Measurements from ENCODE around the gene HSPA1A. TPM values are rescaled to one million over a fixed set of nuclear protein-coding genes. Genes with fewer than 3 reads are reported as not detected.

The HSPA1A gene
- total RNA-seq, 1 experiment from 2014 or later, result 51.2 TPM

GRCh38 chr6:31864818-31865204 is 49.5 kb downstream of the HSPA1A start:
- H3K36me3 Mint-ChIP-seq (ENCODE audit: insufficient read depth in 1 of 3, low read depth in 3 of 3), result peaks cover 5 to 8% (median 5%) of the 10 kb centered on the region in 3 experiments; a peak in 6 of 7 replicates
- H3K56ac ChIP-seq (ENCODE audit: insufficient read length, low read depth, low read length), result no peak overlapping the region
- H4K8ac ChIP-seq (replicated peaks; ENCODE audit: insufficient read length, low read depth, low read length), result no peak overlapping the region
- peaks cover 12% of the 10 kb centered on the region for H3K23me2 ChIP-seq (ENCODE audit: insufficient read length, low read depth, low read length, poor library complexity, severe bottlenecking)
- no peaks in the 10 kb centered on the region for H3K79me1 ChIP-seq (ENCODE audit: insufficient read depth, low read depth, low read length, poor library complexity, severe bottlenecking)
- H3T11ph ChIP-seq (ENCODE audit: low read length), result no peak overlapping the region
- no peaks in the 10 kb centered on the region for H4K20me1 ChIP-seq (ENCODE audit: control insufficient read depth, insufficient read depth, insufficient read length)
- H3K27ac ChIP-seq (ENCODE audit: insufficient read length, low read depth, low read length), result no peak overlapping the region
- H3K4ac ChIP-seq (ENCODE audit: low read depth, low read length), result no peak overlapping the region
- H3K23ac ChIP-seq (ENCODE audit: insufficient read length, low read depth, low read length), result no peak overlapping the region
- no peak for DNase-seq
- H2AFZ ChIP-seq (ENCODE audit: low read length), result no peak overlapping the region
- H3K4me3 Mint-ChIP-seq, result peak overlapping the region; percentile 84 to 98
- no peak overlapping the region for H4K91ac ChIP-seq (ENCODE audit: insufficient read length, low read depth, low read length)
- H3K4me1 ChIP-seq (ENCODE audit: insufficient read depth, low read length), result no peaks in the 10 kb centered on the region
- no peak overlapping the region for H3K9ac ChIP-seq (ENCODE audit: extremely low read depth, insufficient read length, low read length)
- no peak overlapping the region for H2BK15ac ChIP-seq (ENCODE audit: low read depth, low read length)
- H3K4me1 Mint-ChIP-seq, result peaks cover 15 to 31% of the 10 kb centered on the region in 2 experiments
- H2BK20ac ChIP-seq (ENCODE audit: low read depth, low read length, poor library complexity, severe bottlenecking), result no peak overlapping the region
- H3K4me2 ChIP-seq (ENCODE audit: insufficient read depth, insufficient read length, low read length), result no peak overlapping the region
- no peak overlapping the region for H2AK5ac ChIP-seq (ENCODE audit: insufficient read length, low read length)
- H3K14ac ChIP-seq (ENCODE audit: insufficient read depth, low read length), result no peak overlapping the region
- no peak overlapping the region for H3K18ac ChIP-seq (ENCODE audit: insufficient read length, low read depth, low read length)
- no peak overlapping the region for H2BK12ac ChIP-seq (ENCODE audit: insufficient read length, low read depth, low read length)
- H3K9me3 ChIP-seq (ENCODE audit: control insufficient read depth, low read depth, low read length), result no peaks in the 10 kb centered on the region
- no peaks in the 10 kb centered on the region; a peak in 1 of 5 replicates for H3K9me3 Mint-ChIP-seq
- H2BK5ac ChIP-seq (ENCODE audit: insufficient read length, low read length), result no peak overlapping the region
- no CpG with 5 or more reads among the region's 8 CpGs for WGBS (ENCODE audit: extremely low coverage, insufficient read length, low lambda C conversion rate)
- no peak overlapping the region for H4K5ac ChIP-seq (ENCODE audit: insufficient read length, low read depth, low read length)
- H3K27ac Mint-ChIP-seq, result peak overlapping the region in 2 of 3 experiments; percentile 64 to 91; a peak in 2 of 7 replicates
- no peaks in the 10 kb centered on the region for H3K27me3 ChIP-seq (ENCODE audit: insufficient read depth, low read length)
- TF ChIP-seq, protein P1, sequence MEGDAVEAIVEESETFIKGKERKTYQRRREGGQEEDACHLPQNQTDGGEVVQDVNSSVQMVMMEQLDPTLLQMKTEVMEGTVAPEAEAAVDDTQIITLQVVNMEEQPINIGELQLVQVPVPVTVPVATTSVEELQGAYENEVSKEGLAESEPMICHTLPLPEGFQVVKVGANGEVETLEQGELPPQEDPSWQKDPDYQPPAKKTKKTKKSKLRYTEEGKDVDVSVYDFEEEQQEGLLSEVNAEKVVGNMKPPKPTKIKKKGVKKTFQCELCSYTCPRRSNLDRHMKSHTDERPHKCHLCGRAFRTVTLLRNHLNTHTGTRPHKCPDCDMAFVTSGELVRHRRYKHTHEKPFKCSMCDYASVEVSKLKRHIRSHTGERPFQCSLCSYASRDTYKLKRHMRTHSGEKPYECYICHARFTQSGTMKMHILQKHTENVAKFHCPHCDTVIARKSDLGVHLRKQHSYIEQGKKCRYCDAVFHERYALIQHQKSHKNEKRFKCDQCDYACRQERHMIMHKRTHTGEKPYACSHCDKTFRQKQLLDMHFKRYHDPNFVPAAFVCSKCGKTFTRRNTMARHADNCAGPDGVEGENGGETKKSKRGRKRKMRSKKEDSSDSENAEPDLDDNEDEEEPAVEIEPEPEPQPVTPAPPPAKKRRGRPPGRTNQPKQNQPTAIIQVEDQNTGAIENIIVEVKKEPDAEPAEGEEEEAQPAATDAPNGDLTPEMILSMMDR (conservative IDR thresholded peaks at IDR 0.05), result no peak
- H3K27me3 Mint-ChIP-seq (ENCODE audit: low read depth), result peaks cover 2% of the 10 kb centered on the region
- H3K79me2 ChIP-seq (ENCODE audit: insufficient read depth, low read length), result no peaks in the 10 kb centered on the region
- no peak overlapping the region for H2BK120ac ChIP-seq (ENCODE audit: low read depth, low read length, poor library complexity, severe bottlenecking)
